ENCODE data around the gene LBHD2.

Gene LBHD2

DNA sequence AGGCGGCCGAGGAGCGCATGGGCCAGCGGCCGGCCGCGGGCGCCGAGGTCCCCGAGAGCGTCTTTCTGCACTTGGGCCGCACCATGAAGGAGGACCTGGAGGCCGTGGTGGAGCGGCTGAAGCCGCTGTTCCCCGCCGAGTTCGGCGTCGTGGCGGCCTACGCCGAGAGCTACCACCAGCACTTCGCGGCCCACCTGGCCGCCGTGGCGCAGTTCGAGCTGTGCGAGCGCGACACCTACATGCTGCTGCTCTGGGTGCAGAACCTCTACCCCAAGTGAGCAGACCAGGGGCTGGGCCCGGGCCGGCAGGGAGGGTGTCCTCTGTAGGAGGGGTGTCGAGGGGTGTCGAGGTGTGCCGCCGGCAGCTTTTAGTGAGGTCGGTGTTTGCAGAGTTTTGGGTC is 43.3 kb downstream of the LBHD2 start:
- peaks cover 26% of the 10 kb centered on the region for H3K4me1 ChIP-seq (ENCODE audit: control insufficient read depth, low read length)
- TF ChIP-seq, protein P1, sequence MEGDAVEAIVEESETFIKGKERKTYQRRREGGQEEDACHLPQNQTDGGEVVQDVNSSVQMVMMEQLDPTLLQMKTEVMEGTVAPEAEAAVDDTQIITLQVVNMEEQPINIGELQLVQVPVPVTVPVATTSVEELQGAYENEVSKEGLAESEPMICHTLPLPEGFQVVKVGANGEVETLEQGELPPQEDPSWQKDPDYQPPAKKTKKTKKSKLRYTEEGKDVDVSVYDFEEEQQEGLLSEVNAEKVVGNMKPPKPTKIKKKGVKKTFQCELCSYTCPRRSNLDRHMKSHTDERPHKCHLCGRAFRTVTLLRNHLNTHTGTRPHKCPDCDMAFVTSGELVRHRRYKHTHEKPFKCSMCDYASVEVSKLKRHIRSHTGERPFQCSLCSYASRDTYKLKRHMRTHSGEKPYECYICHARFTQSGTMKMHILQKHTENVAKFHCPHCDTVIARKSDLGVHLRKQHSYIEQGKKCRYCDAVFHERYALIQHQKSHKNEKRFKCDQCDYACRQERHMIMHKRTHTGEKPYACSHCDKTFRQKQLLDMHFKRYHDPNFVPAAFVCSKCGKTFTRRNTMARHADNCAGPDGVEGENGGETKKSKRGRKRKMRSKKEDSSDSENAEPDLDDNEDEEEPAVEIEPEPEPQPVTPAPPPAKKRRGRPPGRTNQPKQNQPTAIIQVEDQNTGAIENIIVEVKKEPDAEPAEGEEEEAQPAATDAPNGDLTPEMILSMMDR (IDR thresholded peaks at IDR 0.05; ENCODE audit: low read depth, low read length, poor library complexity, severe bottlenecking) = no peak
- TF ChIP-seq EZH2phosphoT487 (IDR thresholded peaks at IDR 0.05; ENCODE audit: borderline replicate concordance, low read length) = no peak
- H3K36me3 ChIP-seq (ENCODE audit: control insufficient read depth, low read length) = no peaks in the 10 kb centered on the region
- H4K20me1 ChIP-seq (ENCODE audit: control insufficient read depth, insufficient read depth, low read depth, low read length) = 0 out of 2 replicates have a peak, but pooled peaks cover 4% of the 10 kb centered on the region
- no peak overlapping the region for H3K4me2 ChIP-seq (ENCODE audit: low read length)
- no peaks in the 10 kb centered on the region for H3K9me2 ChIP-seq (replicated peaks; ENCODE audit: control insufficient read depth, low read length)
- H3K27me3 ChIP-seq (ENCODE audit: control insufficient read depth, low read length) = peaks cover 7% of the 10 kb centered on the region
- H3K9me3 ChIP-seq (ENCODE audit: control insufficient read depth, insufficient read depth, low read length) = no peaks in the 10 kb centered on the region
- no peak overlapping the region for H3K27ac ChIP-seq (ENCODE audit: low read depth, low read length)
- H3K79me2 ChIP-seq (ENCODE audit: control insufficient read depth, low read length) = peaks cover 5% of the 10 kb centered on the region; the same call in 1 of the 2 replicates
- peaks cover 4% of the 10 kb centered on the region; the same call in 1 of the 2 replicates for H3F3A ChIP-seq (ENCODE audit: control insufficient read depth, insufficient read depth)
- H3K4me3 ChIP-seq (ENCODE audit: low read length) = no peak overlapping the region

DNA sequence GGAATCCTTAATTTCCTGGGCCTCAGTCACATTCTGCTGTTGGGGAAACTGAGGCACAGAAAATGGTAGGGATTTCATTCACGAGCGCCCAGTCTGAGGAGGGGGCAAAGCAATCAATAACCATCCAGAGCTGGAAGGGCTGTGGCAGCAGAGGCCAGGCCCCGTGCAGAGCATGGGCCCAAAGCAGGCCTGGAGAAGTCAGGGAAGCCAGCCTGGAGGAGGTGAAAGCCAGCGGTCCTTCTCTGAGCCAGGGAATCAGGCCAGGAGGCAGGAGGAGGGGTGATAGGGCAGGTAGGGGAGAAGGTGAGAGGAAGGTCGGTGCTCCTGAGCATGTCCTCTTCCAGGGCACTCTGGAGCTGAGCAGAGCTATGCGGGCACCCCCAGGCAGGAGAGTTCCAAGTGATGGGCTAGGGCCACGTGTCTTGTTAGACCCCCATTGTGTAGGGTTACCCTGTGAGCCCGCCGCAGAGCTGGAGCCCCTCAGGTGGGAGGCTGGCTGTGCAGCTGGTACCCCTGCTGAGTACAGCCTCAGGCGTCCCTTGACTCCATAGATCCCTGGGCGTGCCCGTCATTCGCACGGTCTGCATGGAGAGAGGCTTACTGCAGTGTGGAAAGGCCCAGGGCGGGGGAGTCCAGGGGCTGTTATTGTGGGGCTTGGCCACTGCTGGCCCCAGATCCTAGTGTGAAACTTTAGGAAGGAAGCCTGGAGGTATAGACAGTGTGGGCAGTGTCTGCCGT is 44.0 kb downstream of the LBHD2 start:
- 0 out of 2 replicates have a peak, but pooled peaks cover 4% of the 10 kb centered on the region for H4K20me1 ChIP-seq (ENCODE audit: control insufficient read depth, insufficient read depth, low read depth, low read length)
- H3K9me2 ChIP-seq (replicated peaks; ENCODE audit: control insufficient read depth, low read length) = no peaks in the 10 kb centered on the region
- H3K4me3 ChIP-seq (ENCODE audit: low read length) = no peak overlapping the region
- no peak for TF ChIP-seq EZH2phosphoT487 (IDR thresholded peaks at IDR 0.05; ENCODE audit: borderline replicate concordance, low read length)
- TF ChIP-seq, protein P1 (IDR thresholded peaks at IDR 0.05; ENCODE audit: low read depth, low read length, poor library complexity, severe bottlenecking) = no peak
- peaks cover 26% of the 10 kb centered on the region for H3K4me1 ChIP-seq (ENCODE audit: control insufficient read depth, low read length)
- no peak overlapping the region for H3K27ac ChIP-seq (ENCODE audit: low read depth, low read length)
- no peak overlapping the region for H3K4me2 ChIP-seq (ENCODE audit: low read length)
- H3K27me3 ChIP-seq (ENCODE audit: control insufficient read depth, low read length) = peaks cover 7% of the 10 kb centered on the region
- H3F3A ChIP-seq (ENCODE audit: control insufficient read depth, insufficient read depth) = no peaks in the 10 kb centered on the region
- H3K79me2 ChIP-seq (ENCODE audit: control insufficient read depth, low read length) = peaks cover 5% of the 10 kb centered on the region; the same call in 1 of the 2 replicates
- H3K9me3 ChIP-seq (ENCODE audit: control insufficient read depth, insufficient read depth, low read length) = no peaks in the 10 kb centered on the region
- H3K36me3 ChIP-seq (ENCODE audit: control insufficient read depth, low read length) = peaks cover 6% of the 10 kb centered on the region

DNA sequence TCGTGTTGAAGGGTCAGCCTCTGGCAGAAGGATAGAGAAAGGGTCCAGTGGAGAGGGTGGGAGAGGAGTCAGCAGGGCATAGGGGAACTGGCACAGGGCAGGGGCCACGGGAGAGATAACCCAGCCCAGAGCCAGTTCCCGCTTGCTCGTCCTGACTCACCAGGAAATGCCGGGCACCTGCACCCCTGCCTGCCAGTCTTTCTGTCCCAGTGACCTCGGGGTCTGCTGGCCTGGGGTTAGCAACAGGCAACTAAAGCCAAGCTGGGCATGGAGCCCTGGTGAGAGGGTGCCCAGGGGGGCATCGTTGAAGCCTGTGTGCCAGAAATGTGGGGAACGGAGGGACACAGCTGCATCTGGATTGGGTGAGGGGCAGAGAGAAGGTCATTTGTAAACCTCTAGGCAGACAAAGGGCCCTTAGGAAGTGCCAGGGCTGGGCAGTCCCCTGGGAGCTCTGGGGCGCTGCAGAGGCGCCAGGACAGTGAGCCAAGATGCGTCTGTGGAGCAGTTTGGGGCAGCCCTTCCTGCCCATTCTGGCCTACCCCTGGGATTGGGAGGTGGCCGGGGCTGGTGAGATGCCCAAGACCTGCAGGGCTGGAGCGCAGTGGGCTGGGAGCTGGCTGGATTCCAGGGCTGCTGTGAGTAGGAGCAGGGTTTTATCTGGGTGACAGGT is 44.8 kb downstream of the LBHD2 start:
- Histone ChIP-seq H3K36me3 (ENCODE audit: control insufficient read depth, low read length) (peaks cover 6% of the 10 kb centered on the region), H3K27me3 (ENCODE audit: control insufficient read depth, low read length) (peaks cover 6% of the 10 kb centered on the region), H3K79me2 (ENCODE audit: control insufficient read depth, low read length) (peaks cover 5% of the 10 kb centered on the region; the same call in 1 of the 2 replicates), H3K9me2 (replicated peaks; ENCODE audit: control insufficient read depth, low read length) (no peaks in the 10 kb centered on the region), H3K9me3 (ENCODE audit: control insufficient read depth, insufficient read depth, low read length) (no peaks in the 10 kb centered on the region), H3K27ac (ENCODE audit: low read depth, low read length) (no peak overlapping the region), H3F3A (ENCODE audit: control insufficient read depth, insufficient read depth) (no peaks in the 10 kb centered on the region), H3K4me1 (ENCODE audit: control insufficient read depth, low read length) (peaks cover 19% of the 10 kb centered on the region), H4K20me1 (ENCODE audit: control insufficient read depth, insufficient read depth, low read depth, low read length) (0 out of 2 replicates have a peak, but pooled peaks cover 4% of the 10 kb centered on the region), H3K4me2 (ENCODE audit: low read length) (no peak overlapping the region), H3K4me3 (ENCODE audit: low read length) (no peak overlapping the region)
- no peak for TF ChIP-seq EZH2phosphoT487 (IDR thresholded peaks at IDR 0.05; ENCODE audit: borderline replicate concordance, low read length)

Data from DOHH2 (cell line).